Activated CD8-positive, alpha-beta memory T cell treated with anti-CD3 and anti-CD28 coated beads for 36 hours (primary cell): Measurements from ENCODE around the gene NSFL1C. TPM values are rescaled to one million over a fixed set of nuclear protein-coding genes. Genes with fewer than 3 reads are reported as not detected.

Experiments
- CTCF ChIA-PET: fragments of 350-600 bp; sonication (Branson Sonifier 250); formaldehyde crosslinking; loops from one replicate; lab custom pipeline; 2021; ENCODE audit warnings: antibody characterized with exemption; lab: Charles Lee
- POLR2A ChIA-PET: fragments of 350-600 bp; sonication (Branson Sonifier 250); formaldehyde crosslinking; loops from one replicate; lab custom pipeline; 2021; ENCODE audit warnings: antibody characterized with exemption; lab: Charles Lee
- total RNA-seq, 2 experiments: library from RNA; stranded (reverse); gene quantifications; one replicate each; pipeline ENCODE4 v1.2.3, GENCODE V29; 2021

NSFL1C gene
- total RNA-seq, 2 experiments from 2014 or later, result 89.5 to 91.3 TPM

GRCh38 chr20:1489764-1490436 is 23.3 kb upstream of the NSFL1C start:
- ChIA-PET POLR2A (no interaction called here), CTCF (interaction anchor here (1.1 kb wide), 1 partner anchor 9 kb away, joined by 3 read pairs; no protein-coding TSS in a partner anchor)

DNA sequence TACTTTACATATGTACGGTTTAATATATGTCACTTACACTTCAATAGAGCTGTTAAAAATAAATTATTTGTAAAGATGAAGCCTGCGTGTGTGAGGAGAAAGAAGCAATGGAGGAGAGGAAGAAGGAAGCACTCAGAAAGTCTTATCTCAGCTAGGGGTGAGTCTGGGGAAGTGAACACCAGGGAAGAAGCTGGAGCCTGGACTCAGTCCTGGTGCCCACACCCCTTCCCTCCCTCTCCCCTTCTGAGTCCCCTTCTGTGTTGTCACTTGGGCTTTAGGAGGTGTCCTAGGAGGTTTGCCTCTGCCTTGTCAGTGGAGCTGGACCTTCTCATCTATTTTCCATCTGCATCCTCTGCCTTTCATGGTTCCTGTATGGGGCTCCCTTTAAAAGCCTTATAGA is 22.7 kb upstream of the NSFL1C start:
- ChIA-PET CTCF (interaction anchor here (1.1 kb wide), 1 partner anchor 9 kb away, joined by 3 read pairs; no protein-coding TSS in a partner anchor), POLR2A (no interaction called here)

GRCh38 chr20:1486566-1486965 is 19.9 kb upstream of the NSFL1C start:
- ChIA-PET CTCF (interaction anchor here (0.9 kb wide), 1 partner anchor 17 kb away, joined by 3 read pairs; no protein-coding TSS in a partner anchor), POLR2A (no interaction called here)

DNA sequence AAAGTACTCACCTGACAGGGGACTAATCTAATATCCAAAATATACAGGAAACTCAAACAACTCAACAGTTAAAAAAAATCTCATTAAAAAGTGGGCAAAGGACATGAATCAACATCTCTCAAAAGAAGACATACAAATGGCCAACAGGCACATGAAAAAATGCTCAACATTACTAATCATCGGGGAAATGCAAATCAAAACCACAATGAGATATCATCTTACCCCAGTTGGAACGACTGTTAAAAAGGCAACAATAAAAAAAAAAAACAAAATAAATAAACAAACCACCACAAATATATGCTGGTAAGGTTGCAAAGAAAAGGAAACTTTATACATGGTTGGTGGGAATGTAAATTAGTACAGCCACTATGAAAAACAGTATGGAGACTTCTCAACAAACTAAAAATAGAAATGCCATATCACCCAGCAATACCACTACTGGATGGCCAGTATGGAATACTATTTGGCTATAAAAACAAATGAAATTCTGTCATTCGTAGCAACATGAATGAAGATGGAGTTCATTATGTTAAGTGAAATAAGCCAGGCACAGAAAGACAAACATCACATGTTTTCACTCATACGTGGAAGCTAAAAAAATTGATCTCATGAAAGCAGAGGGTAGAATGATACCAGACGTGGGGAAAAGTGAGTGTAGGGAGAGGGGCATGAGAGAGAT is 17.9 kb upstream of the NSFL1C start:
- POLR2A ChIA-PET, result no interaction called here
- CTCF ChIA-PET, result no interaction called here

GRCh38 chr20:1479831-1480595 is 13.4 kb upstream of the NSFL1C start:
- ChIA-PET CTCF (interaction anchor here (1.1 kb wide), 1 partner anchor 10 kb away, joined by 3 read pairs; no protein-coding TSS in a partner anchor), POLR2A (no interaction called here)

GRCh38 chr20:1478566-1478965 is 11.9 kb upstream of the NSFL1C start:
- POLR2A ChIA-PET, result no interaction called here
- CTCF ChIA-PET, result no interaction called here

- ChIA-PET CTCF (no interaction called here), POLR2A (no interaction called here)
These were observed 11.3 kb upstream of the NSFL1C start for GRCh38 chr20:1477896-1478490.

DNA sequence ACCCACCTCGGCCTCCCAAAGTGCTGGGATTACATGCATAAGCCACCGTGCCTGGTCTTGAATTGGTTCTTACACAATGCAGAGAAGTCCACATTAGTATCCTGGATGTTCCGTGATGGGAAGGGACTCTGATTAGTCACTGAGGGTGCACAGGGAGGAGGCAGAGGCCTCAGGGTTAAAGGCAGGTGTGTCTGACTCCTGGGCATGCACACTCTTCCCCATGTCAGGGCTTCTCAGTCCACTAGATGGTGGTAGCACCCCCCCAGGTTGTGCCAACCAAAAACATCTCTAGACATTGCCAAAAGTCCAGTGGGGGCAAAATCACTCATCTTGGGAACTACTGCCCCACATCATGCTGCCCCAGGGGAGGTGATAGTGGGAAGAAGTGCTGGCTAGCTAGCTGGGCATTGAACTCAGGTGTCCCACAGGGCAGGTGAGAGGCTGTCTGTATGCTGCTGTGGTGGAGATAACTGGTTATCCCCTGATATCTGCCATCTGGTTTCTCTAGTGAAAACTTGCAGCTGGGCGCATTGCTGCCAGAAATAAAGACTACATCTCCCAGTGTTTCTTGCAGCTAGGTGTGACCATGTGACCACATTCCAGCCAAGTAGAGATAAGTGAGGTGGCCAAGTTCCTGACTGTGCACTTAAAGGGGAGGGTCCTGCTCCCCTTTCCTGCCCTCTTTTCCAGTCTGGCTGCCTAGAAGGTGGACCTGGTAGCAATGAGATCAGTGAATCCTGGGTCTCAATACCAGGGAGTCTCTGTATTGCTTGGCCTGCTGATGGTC is 8.4 kb upstream of the NSFL1C start:
- POLR2A ChIA-PET, result no interaction called here
- CTCF ChIA-PET, result interaction anchor here (1.0 kb wide), 1 partner anchor 8 kb away, joined by 3 read pairs; the partner anchor contains the start of gene NSFL1C

DNA sequence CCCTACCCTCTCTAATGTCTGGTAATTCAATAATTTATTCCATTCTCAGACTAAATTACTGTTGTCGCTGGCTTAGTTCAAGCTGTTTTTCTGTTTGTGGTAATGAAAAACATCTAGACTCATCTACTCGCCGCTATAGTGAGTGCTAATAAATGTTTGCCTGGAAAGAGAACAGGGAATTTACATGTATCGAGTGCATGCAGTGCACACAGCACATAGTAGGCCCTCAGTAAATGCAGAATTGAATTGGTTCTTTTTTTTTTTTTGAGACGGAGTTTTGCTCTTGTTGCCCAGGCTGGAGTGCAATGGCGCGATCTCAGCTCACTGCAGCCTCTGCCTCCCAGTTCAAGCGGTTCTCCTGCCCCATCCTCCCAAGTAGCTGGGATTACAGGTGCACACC is 7.7 kb upstream of the NSFL1C start:
- POLR2A ChIA-PET, result no interaction called here
- CTCF ChIA-PET, result interaction anchor here (1.4 kb wide), 1 partner anchor 13 kb away, joined by 3 read pairs; no protein-coding TSS in a partner anchor

DNA sequence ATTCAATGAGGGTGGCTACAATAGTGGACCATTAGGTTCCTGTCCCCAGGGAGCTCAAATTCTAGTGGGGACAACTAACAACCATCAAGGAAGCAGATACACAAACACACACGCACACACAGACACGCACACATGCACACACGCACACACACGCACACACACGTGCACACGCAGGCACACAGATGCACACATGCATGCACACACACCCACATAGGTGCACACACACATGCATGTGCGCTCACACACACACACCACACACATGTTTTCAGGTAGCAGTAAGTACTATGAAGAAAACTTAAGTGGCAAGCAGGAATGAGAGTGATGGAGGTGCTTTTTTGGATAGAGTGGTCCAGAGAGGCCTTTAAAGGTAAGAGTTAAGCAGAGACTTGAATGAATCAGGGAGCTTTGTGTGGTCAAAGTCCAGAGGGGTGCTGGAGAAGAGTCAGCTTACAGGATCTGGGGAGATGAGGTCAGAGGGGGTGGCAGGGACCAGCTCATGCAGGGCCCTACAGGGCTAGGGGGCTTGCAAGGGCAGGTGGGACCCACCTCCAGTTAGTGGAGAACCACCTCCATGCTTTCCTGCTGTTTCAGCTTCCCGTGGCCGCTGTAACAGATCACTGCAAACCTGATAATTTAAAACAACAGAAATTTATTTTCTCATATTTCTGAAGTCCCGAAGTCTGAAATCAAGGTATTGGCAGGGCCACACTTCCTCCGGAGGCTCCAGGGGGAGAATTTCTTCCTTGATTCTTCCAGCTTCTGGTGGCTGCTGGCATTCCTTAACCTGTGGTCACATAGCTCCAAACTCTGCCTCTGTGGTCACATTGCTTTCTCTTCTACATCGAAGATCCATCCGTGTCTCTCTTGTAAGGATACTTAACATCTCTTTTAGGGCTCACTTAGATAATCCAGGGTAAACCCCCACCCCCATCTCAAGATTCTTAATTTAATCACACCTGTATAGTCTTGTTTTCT is 6.9 kb upstream of the NSFL1C start:
- CTCF ChIA-PET, result interaction anchor here (1.4 kb wide), 1 partner anchor 13 kb away, joined by 3 read pairs; no protein-coding TSS in a partner anchor
- POLR2A ChIA-PET, result no interaction called here

DNA sequence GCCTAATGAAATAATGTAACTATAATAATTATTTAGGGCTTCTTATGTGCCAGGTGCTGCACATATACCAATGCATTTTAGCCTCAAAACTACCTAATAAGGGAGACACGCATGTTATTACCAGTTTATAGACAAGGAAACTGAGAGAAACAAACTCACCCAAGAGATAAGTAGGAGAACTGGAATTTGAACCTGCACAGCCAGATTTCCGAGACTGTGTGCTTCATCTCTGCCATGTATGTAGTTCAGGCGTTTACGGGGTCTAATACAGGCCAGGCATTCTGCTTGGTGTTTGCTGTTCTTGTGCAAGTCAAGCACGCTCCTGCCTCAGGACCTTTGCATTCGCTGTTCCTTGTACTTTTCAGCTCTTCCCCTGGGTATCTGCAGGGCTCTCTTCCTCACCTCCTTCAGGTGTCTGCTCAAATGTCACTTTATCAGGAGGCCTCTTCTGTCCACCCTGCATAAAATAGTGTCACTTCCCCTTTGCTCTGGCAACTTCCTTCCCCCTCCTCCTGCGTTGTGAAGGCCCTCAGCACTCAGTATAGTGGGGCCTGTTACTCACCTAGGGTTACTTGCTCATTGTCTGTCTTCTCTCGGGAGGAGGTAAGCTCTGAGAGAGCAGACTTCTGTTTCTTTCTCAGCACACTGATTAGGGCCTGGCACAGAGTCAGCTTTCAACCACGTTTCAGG is 6.1 kb upstream of the NSFL1C start:
- ChIA-PET CTCF (interaction anchor here (1.4 kb wide), 1 partner anchor 12 kb away, joined by 3 read pairs; no protein-coding TSS in a partner anchor), POLR2A (no interaction called here)

DNA sequence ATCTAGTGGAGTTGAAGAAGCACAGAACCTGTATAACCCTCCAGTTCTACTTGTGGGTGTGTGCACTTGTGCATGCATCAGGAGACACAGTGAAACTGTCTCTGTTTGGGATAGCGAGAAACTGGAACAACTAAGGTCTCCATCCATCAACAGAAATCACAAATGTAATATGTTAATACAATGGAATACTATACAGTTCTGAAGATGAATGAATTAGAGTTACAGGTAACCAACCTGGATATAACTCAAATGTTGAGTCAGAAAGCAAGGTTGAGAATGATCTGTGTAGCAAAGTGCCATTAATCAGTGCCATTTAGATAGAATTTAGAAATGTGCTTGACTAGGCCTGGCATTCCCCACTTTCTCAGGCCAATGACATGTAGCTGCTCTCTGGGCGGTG is 4.6 kb upstream of the NSFL1C start:
- ChIA-PET POLR2A (no interaction called here), CTCF (no interaction called here)

- ChIA-PET CTCF (no interaction called here), POLR2A (no interaction called here)
These were observed 3.4 kb upstream of the NSFL1C start for GRCh38 chr20:1469925-1470571.

GRCh38 chr20:1469306-1469905 is 2.8 kb upstream of the NSFL1C start:
- POLR2A ChIA-PET, result no interaction called here

GRCh38 chr20:1468117-1468624 is 1.5 kb upstream of the NSFL1C start:
- ChIA-PET CTCF (interaction anchor here (1.3 to 2.5 kb wide), 7 partner anchors 17 to 309 kb away, joined by 3 to 10 read pairs (median 6); partner anchors contain the start of gene SNPH), POLR2A (no interaction called here)

More at GRCh38 chr20:1469306-1469905, 2.8 kb upstream of the NSFL1C start:
- CTCF ChIA-PET, result interaction anchor here (1.6 kb wide), 1 partner anchor 203 kb away, joined by 3 read pairs; the partner anchor contains the start of gene SNPH
